GM12878 (cell line): ENCODE results near the gene RAB2B. TPM values are rescaled to one million over a fixed set of nuclear protein-coding genes. Genes with fewer than 3 reads are reported as not detected.

Source experiments
- ATF7 ChIP-seq: fragments of 450-650 bp; IDR thresholded peaks from 2 replicates; pipeline ENCODE4 v1.6.1; 2016; ENCODE audit warnings: low read depth, mild to moderate bottlenecking
- HDAC6 ChIP-seq: fragments of 200-600 bp; sonication (generic); IDR thresholded peaks from one replicate; pipeline ENCODE4 v1.8.0; 2017; ENCODE audit warnings: antibody characterized with exemption; ENCODE audit not compliant: unreplicated experiment
- IKZF2 ChIP-seq, 2 experiments: fragments of 450-650 bp; IDR thresholded peaks; 2 replicates each; pipeline ENCODE4 v1.6.1; 2017; ENCODE audit warnings: mild to moderate bottlenecking in 2 of 2, moderate library complexity in 2 of 2
- JUNB ChIP-seq: IDR thresholded peaks from 2 replicates; pipeline ENCODE4 v1.6.1; 2016; ENCODE audit warnings: antibody characterized with exemption, mild to moderate bottlenecking
- NR2C1 ChIP-seq: fragments of 450-650 bp; IDR thresholded peaks from 2 replicates; pipeline ENCODE4 v1.6.1; 2017; ENCODE audit warnings: antibody characterized with exemption, mild to moderate bottlenecking, moderate library complexity
- RAD51 ChIP-seq: fragments of 450-650 bp; IDR thresholded peaks from 2 replicates; pipeline ENCODE4 v1.6.1; 2016; ENCODE audit warnings: moderate library complexity, mild to moderate bottlenecking, inconsistent platforms
- RUNX3 ChIP-seq: IDR thresholded peaks from 2 replicates; pipeline ENCODE4 v1.6.1; 2012; ENCODE audit warnings: low read length, inconsistent platforms
- SMAD1 ChIP-seq: fragments of 450-650 bp; IDR thresholded peaks from 2 replicates; pipeline ENCODE4 v1.6.1; 2018; ENCODE audit warnings: mild to moderate bottlenecking, low read depth; ENCODE audit not compliant: partially characterized antibody
- SMC3 ChIP-seq: IDR thresholded peaks from 2 replicates; pipeline ENCODE4 v1.6.1; 2011; ENCODE audit warnings: low read length, improper control_type of control experiment, borderline replicate concordance
- SREBF2 ChIP-seq: IDR thresholded peaks from 2 replicates; pipeline ENCODE4 v1.6.1; 2012; ENCODE audit warnings: mild to moderate bottlenecking, low read length
- SUZ12 ChIP-seq: fragments of 200-600 bp; sonication (generic); IDR thresholded peaks from one replicate; pipeline ENCODE4 v1.6.1; 2018; ENCODE audit warnings: antibody characterized with exemption, mild to moderate bottlenecking; ENCODE audit not compliant: unreplicated experiment
- TCF12 ChIP-seq: IDR thresholded peaks from 2 replicates; pipeline ENCODE4 v1.6.1; 2011; ENCODE audit warnings: low read depth, mild to moderate bottlenecking, low read length
- YY1 ChIP-seq: IDR thresholded peaks from 2 replicates; pipeline ENCODE4 v1.6.1; 2011; ENCODE audit warnings: low read depth, mild to moderate bottlenecking, low read length
- ZNF24 ChIP-seq: fragments of 450-650 bp; IDR thresholded peaks from 2 replicates; pipeline ENCODE4 v1.6.1; 2017; ENCODE audit warnings: antibody characterized with exemption, mild to moderate bottlenecking
- polyA plus RNA-seq, 11 experiments: library from polyadenylated mRNA; depleted of rRNA in 4 of 11; unstranded in 6 of 11; stranded (reverse) in 5 of 11; fragments of >200 nt; fragmentation: Nextera tagmentation in 4 of 11; fragmentation: Illumina TruSeq in 1 of 11; extraction: Ambion mirVana in 4 of 11; extraction: Trizol in 1 of 11; gene quantifications; 1 replicate in 1 of 11; 2 replicates in 10 of 11; pipeline versions ENCODE4 v1.2.1 to v1.2.3, GENCODE V29; 2011 to 2016; ENCODE audit warnings: inconsistent platforms in 2 of 11, missing spikeins in 2 of 11, low read depth in 1 of 11
- total RNA-seq, 4 experiments: library from RNA; depleted of rRNA in 3 of 4; stranded (reverse); fragments of >200 nt in 3 of 4; fragmentation: Illumina TruSeq in 1 of 4; extraction: Trizol in 1 of 4; gene quantifications; 2 replicates each; pipeline versions ENCODE4 v1.2.1 to v1.2.3, GENCODE V29; 2013 to 2021
- TF ChIP-seq, protein P1 (sequence below): fragments of 450-650 bp; IDR thresholded peaks from 2 replicates; pipeline ENCODE4 v1.6.1; 2017; ENCODE audit warnings: low read depth, mild to moderate bottlenecking, moderate library complexity
- TF ChIP-seq, protein P2 (sequence below): IDR thresholded peaks from 2 replicates; pipeline ENCODE4 v1.6.1; 2012; ENCODE audit warnings: low read length, inconsistent platforms

RAB2B gene
- total and polyA plus RNA-seq, 10 of the 15 experiments (the other 5 are each of a cell fraction or from before 2014, with no cell fraction given), result 5.6 to 45.1 (median 12.5) TPM

DNA sequence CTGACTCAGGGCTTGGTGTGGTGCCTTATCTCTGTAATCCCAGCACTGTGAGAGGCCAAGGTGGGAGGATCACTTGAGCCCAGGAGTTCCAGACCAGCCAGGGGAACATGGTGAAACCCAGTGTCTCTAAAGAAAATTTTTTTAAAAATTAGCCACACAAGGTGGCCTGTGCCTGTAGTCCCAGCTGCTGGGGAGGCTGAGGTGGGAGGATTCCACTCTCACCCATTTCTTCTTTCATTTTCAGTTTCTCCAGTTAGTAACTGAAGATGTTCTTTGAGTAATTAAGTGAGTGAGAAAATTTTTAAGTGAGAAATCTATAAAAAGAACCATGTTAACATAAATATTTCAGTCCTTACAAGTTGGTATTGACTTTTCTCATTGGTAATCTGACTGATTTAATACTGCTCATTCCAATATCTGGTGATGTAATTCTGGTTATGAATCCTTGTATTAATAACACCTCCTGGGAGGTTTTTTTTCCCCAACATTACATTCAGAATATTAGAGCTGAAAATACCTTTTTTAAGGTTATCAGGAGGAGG lies 28.3 kb upstream of the RAB2B start (continued):
- TF ChIP-seq, protein P1, sequence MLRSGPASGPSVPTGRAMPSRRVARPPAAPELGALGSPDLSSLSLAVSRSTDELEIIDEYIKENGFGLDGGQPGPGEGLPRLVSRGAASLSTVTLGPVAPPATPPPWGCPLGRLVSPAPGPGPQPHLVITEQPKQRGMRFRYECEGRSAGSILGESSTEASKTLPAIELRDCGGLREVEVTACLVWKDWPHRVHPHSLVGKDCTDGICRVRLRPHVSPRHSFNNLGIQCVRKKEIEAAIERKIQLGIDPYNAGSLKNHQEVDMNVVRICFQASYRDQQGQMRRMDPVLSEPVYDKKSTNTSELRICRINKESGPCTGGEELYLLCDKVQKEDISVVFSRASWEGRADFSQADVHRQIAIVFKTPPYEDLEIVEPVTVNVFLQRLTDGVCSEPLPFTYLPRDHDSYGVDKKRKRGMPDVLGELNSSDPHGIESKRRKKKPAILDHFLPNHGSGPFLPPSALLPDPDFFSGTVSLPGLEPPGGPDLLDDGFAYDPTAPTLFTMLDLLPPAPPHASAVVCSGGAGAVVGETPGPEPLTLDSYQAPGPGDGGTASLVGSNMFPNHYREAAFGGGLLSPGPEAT, result peak; percentile 56; the same call in 1 of the 2 replicates
- TF ChIP-seq SMC3 (no peak), ZNF24 (no peak), IKZF2 (IDR thresholded peaks at IDR 0.05) (0 out of 4 replicates have a peak, but pooled peaks of 1 of the 2 experiments have one; percentile 19), SMAD1 (no peak), HDAC6 (no peak), JUNB (peak; percentile 46), RAD51 (no peak; the same call in 1 of the 2 replicates), RUNX3 (no peak), ATF7 (peak; percentile 69), SUZ12 (no peak), SREBF2 (no peak), TCF12 (0 out of 2 replicates have a peak, but pooled peaks have one; percentile 47), YY1 (no peak), NR2C1 (no peak)
- TF ChIP-seq, protein P2, sequence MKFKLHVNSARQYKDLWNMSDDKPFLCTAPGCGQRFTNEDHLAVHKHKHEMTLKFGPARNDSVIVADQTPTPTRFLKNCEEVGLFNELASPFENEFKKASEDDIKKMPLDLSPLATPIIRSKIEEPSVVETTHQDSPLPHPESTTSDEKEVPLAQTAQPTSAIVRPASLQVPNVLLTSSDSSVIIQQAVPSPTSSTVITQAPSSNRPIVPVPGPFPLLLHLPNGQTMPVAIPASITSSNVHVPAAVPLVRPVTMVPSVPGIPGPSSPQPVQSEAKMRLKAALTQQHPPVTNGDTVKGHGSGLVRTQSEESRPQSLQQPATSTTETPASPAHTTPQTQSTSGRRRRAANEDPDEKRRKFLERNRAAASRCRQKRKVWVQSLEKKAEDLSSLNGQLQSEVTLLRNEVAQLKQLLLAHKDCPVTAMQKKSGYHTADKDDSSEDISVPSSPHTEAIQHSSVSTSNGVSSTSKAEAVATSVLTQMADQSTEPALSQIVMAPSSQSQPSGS, result 0 out of 2 replicates have a peak, but pooled peaks have one; percentile 19
